Activated CD4-positive, alpha-beta T cell treated with anti-CD3 and anti-CD28 coated beads for 4 hours (primary cell): ENCODE results near the gene ACOXL.
A peak's percentile ranks its signal among the peaks of the same experiment; 100 is the strongest.

Experiments used
- DNase-seq, 2 donors: peaks; one replicate each; pipeline ENCODE4 v3.0.0-alpha.2; 2020

ACOXL gene

GRCh38 chr2:110983133-110983532, 250.8 kb downstream of the ACOXL start:
- DNase-seq = no peak

GRCh38 chr2:110984694-110985490, 252.5 kb downstream of the ACOXL start:
- DNase-seq = no peak

DNA sequence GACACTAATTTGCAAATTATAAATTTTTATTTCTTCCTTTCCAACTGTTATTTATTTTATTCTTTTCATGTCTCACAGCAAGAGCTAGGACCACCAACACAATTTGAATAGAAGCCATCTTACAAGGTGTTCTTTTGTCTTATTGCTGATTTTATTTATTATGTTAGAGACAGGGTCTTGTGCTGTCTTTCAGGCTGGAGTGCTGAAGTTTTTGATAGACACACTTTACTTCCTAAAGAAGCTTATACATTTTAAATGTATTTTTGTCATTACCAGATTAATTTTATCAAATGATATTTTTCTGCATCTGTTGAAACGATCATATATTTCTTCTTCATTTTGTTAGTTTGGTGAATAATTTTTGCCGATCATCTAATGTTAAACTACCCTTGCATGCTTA, 258.1 kb downstream of the ACOXL start:
- no peak for DNase-seq

DNA sequence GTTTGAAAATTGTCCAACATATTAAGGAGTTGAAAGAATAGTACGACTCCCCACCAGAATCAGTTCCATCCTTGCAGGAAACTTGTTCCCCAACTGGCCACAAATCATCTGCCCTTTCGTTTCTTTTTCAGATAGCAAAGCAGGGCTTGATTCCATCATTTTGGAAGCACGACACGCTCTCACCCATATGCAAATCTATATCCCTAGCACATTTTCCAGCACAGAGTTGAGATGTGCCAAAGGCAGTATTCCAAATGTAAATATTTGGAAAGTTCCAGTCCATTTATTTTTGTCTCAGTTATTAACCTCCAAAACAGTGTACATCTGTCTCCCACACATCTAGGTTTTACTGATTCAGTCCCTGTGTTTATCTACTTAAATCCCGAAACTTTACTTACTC, 259.5 kb downstream of the ACOXL start:
- no peak for DNase-seq

DNA sequence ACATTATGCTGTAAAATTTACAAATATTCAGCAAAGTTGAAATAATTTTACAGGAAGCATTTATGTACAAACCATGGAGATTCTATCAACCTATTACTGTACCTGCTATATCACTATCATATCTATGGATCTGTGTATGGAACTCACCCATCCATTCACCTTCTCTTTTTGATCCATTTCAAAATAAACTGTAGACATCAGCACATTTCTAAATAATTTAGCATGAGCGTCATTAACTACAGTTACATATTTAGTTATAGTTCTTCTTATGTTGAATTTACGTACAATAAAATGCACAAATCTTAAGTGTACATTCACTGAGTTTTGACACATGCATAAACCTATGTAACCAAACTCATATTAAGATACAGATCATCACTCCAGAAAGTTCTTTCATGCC, 260.5 kb downstream of the ACOXL start:
- DNase-seq = no peak

DNA sequence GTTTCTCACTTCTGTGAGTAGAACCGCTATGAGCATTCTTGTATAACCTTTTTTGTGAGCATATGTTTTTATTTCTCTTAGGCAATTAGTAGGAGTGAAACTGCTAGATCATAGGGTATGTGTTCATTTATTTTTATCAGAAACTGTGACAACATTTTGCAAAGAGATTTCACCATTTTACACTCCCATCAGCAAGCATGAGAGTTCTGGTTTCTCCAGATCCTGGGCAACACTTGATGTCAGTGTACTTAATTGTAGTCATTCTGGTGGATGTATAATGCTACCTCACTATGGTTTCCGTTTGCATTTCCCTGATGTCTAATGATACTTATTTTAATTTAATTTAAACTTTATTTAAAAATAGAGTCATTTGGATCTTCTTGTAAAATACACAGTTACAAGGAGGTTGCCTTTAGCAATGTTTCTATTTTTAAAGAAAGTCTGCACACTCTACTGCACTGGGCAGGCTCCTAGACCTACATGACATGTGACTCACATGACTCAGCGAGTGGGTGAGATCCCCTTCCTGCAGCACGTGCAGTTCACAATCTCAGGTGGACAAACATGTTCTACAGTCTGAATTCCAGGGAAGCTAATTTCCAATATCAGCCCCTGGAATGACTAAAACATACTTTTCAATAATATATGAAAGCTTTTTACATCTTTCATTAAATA, 261.3 kb downstream of the ACOXL start:
- DNase-seq = peak; percentile 5 to 11

- DNase-seq = no peak
Measured at GRCh38 chr2:110994250-110994961, 262.0 kb downstream of the ACOXL start.

DNA sequence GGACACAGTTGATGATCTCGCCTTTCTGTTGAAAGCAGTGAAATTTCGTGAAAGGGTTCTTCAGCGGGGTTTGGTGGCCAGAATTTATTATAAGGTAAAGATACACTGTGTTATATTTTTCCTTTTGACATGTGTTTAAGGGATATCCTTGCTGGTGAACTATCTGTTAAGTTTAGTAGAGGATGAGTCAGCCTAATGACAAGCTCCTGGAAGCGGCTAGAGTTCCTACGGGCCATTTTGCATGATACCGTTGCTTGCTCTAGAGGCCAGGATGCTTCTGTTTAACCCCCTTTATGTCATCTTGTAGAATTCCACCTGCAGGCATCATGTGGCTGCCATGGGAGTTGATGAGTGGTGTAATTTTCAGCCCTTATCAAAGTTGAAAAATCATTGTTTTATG, 263.5 kb downstream of the ACOXL start:
- no peak for DNase-seq

GRCh38 chr2:110997331-110998045, 265.1 kb downstream of the ACOXL start:
- DNase-seq = no peak

DNA sequence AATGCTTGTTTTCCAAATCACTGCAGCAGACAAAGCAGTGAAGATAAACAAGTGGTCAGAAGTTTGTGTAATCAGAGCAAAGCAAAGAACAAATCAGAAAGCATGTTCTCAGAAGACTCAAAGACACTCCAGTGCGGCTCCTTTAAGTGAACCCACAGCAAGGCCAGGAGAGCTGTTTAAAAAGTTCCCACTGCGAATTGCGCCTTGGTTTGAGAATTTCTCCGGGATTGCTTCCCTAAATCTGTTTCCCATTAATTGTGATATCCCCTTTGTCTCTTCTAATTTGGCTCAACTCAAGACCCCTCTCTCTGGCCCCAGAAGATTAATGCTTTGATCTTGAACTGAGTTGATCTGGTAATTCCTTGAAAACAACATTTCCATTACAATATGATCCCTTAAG, 265.9 kb downstream of the ACOXL start:
- DNase-seq = no peak

- DNase-seq = no peak
Measured at GRCh38 chr2:110999626-111000025, 267.3 kb downstream of the ACOXL start.

DNA sequence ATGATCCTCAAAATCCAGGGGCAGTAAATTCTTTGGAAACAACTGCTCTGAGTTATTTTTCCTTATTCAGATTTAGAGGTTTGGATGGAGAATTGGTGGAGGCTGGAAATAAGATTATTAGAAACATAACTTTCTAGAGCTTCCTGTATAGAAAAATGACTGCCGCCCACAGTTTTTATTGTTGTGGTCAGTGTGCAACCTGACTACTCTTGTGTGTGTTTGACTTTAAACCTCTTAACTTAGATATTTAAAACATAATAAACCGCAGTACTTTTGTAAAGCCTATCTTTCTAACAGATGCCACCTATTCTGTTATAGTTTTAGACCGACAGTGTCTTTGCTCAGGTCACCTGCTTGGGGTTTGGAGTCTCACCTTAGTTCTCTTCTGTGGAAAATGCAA, 272.9 kb downstream of the ACOXL start:
- no peak for DNase-seq

- no peak for DNase-seq
Measured at GRCh38 chr2:111005821-111006220, 273.4 kb downstream of the ACOXL start.

DNA sequence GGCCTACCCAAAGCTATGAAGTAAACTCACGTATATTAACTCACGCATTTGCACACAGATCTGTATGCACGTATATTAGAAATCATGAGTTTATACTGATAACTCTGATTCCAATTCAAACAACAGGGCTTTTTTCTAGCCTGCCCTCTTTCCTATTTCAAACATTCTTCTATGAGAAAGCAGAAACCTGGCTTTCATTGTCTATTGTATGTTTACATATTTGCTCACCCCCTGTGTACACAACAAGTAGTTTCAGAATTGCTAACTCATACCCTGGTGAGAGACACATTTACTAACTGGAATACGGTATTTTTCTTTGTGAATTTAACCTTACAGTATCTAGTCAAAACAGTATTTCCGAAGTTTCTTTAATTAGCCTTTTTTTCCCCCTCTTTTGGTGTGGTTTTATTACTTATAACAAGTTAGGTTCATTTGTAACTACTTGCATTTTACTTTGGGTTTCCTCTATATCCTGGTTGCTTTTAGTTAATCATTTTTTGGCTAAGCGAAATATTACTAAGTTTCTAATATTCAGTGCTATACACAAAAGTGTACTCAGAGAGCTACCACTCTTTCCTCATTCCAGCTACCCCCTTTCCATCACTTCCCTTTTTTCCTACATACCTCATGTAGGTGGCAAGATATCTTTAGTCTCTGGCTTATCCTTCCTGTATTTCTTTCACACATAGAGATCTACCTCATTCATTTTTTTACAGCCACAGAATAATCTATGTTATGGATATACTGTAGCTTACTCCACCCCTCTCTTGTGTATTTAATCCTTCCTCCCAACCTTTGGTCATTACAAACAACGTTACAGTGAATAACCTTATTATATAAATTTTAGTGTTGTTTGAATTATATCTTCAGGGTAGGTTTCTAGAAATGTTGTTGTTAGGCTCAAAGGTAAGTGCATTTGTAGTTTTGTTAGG, 275.6 kb downstream of the ACOXL start:
- DNase-seq = no peak

DNA sequence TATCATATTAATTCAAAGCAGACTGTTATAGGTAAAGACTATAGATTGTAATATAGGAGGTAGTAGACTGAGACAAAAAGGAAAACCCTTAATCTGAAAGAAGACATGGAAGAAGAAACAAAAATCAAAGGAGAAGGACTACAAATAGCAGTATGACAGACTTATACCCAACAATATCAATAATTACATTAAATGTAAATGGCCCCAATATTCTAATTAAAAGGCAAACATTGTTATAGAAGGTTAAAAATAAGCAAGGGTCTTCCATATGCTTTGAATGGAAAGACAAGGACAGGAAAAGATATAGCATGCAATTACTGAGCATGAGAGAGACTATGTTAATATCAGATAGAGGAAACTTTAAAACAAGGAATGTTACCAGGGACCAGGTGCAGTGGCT, 278.8 kb downstream of the ACOXL start:
- DNase-seq = no peak

DNA sequence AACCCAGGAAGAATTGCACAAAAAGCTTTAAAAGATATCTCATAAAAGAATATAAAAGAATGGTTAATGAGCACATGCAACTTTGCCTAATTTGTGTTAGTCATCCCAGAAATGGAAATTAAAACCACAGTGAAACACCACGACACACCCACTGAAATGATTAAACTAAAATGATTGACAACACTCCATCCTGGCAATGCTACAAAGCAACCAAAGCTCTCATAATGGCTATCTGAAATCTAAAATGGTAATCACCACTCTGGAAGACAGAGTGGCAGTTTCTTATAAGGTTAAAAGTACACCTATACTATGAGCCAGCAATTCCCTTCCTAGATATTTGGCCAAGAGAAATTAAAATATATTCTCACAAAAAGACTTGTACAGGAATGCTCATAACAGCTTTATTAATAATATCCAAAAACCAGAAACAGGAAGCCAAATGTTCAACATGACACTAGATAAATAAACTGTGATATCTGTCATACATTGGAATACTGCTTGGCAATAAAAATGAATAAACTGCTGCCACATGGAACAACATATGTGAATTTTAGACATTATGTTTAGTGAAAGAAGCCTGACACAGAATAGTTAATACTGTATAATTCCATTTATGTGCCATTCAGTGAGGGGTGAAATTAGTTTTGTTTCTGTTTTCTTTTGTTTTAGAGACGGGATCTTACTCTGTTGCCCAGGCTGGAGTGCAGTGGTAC, 283.1 kb downstream of the ACOXL start:
- no peak for DNase-seq

- DNase-seq = no peak
Measured at GRCh38 chr2:111017034-111017622, 284.8 kb downstream of the ACOXL start.

DNA sequence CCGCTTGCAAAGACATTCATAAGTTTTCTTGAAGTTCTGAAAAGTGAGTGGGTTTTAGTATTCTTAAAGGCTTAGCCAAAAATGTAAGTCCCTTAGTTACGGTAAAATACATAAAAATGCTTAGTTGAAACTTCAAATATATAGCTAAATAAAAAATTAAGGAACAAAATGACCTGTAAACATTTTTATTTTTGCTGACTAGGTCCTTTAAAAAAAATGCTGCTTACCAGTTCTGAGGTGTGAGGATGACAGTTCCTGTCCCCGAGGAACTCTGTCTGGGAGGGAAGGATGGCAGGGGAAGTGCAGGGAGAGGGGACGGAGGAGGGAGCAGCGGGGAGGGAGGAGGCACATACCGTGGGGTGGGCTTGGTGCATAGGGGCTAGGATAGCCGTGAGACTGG, 285.5 kb downstream of the ACOXL start:
- no peak for DNase-seq

DNA sequence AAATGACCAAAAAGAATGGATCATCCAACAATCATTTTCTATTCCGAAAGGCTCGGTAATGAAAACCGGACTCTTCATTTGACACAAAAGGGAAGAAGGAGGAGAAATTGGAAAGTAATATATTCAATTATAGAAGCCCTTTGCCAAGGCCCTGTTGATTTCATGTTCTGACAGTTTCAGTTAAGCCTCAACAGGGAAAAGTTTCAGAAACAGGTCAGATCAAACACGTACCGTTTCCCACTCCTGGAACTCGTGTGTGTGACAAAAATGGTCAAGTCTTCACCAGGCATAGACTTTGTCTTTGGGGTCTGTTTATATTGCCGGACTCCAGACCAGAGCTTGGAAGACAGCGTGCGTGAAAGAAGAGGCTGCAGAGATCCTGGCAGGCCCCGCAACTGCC, 287.0 kb downstream of the ACOXL start:
- DNase-seq = no peak

- no peak for DNase-seq
Measured at GRCh38 chr2:111022633-111023032, 290.3 kb downstream of the ACOXL start.

- no peak for DNase-seq
Measured at GRCh38 chr2:111024496-111024895, 292.1 kb downstream of the ACOXL start.
